KOPT-K1 (cell line): Measurements from ENCODE around the gene BRD1.
A peak's percentile ranks its signal among the peaks of the same experiment; 100 is the strongest.
"Not testable (repeated sequence)": the region's sequence is repeated elsewhere in the genome, so short reads cannot be mapped to it uniquely, and the experiment has no call there.

ENCODE experiments used
- H3K27ac ChIP-seq: fragments of 200-600 bp; sonication (generic); 2 replicates; pipeline ENCODE4 v1.5.1; 2016; ENCODE audit warnings: antibody characterized with exemption, mild to moderate bottlenecking, low read depth, low read length; ENCODE audit not compliant: poor library complexity, severe bottlenecking
- H3K36me3 ChIP-seq: fragments of 200-600 bp; sonication (generic); 2 replicates; pipeline ENCODE4 v1.5.1; 2017; ENCODE audit warnings: antibody characterized with exemption, mild to moderate bottlenecking, low read length, moderate library complexity; ENCODE audit not compliant: insufficient read depth
- H3K9me3 ChIP-seq: fragments of 200-600 bp; sonication (generic); 2 replicates; pipeline ENCODE4 v1.5.1; 2017; ENCODE audit warnings: antibody characterized with exemption, low read length, mild to moderate bottlenecking; ENCODE audit not compliant: insufficient read depth, poor library complexity, severe bottlenecking

Gene BRD1

GRCh38 chr22:49858827-49859226 is 31.2 kb upstream of the BRD1 start:
- Histone ChIP-seq H3K36me3 (peaks cover 18% of the 10 kb centered on the region; the same call in 1 of the 2 replicates), H3K9me3 (no peaks in the 10 kb centered on the region), H3K27ac (peak overlapping the region; percentile 30)

DNA sequence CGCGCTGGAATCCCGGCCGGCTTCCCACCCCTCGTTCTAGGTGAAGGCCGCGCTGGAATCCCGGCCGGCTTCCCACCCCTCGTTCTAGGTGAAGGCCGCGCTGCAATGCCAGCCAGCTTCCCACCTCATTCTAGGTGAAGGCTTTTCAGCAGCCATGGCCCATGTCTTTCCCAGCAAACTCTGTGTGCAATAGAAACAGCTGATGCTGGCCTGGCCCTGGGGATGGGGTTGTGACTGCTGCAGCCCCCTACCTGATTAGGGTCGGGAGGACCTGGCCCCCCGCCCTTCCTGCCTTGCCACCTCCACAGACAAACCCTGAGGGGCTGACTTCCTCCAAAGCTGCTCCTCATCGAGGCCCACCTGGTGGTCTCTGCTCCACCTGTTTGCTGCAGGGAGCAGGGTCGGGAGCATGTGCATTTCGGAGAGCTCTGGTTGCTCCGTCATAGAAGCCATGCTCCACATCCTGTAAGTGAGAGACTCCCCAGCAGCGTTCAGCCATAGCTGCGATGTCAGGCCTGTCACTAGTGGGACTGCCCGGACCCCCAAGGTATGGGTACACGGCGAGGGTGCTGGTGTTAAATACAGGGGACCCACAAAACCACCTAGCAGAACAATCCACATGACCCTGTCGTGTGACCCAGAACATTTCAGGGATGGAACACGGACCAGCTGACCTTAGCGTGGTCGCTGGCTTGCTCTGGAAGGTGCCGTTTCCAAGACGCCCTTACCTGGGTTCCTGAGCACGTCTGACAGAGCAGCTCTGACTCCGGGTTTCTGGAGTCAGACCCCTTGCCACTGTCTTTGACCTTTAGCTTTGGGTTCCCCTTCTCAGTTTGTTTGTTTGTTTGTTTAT is 29.3 kb upstream of the BRD1 start:
- Histone ChIP-seq H3K36me3 (peaks cover 18% of the 10 kb centered on the region; the same call in 1 of the 2 replicates), H3K9me3 (no peaks in the 10 kb centered on the region), H3K27ac (peak overlapping the region; percentile 14)

- Histone ChIP-seq H3K9me3 (no peaks in the 10 kb centered on the region), H3K27ac (peak overlapping the region; percentile 83), H3K36me3 (peaks cover 18% of the 10 kb centered on the region; the same call in 1 of the 2 replicates)
Measured at GRCh38 chr22:49856343-49856742, 28.7 kb upstream of the BRD1 start.

DNA sequence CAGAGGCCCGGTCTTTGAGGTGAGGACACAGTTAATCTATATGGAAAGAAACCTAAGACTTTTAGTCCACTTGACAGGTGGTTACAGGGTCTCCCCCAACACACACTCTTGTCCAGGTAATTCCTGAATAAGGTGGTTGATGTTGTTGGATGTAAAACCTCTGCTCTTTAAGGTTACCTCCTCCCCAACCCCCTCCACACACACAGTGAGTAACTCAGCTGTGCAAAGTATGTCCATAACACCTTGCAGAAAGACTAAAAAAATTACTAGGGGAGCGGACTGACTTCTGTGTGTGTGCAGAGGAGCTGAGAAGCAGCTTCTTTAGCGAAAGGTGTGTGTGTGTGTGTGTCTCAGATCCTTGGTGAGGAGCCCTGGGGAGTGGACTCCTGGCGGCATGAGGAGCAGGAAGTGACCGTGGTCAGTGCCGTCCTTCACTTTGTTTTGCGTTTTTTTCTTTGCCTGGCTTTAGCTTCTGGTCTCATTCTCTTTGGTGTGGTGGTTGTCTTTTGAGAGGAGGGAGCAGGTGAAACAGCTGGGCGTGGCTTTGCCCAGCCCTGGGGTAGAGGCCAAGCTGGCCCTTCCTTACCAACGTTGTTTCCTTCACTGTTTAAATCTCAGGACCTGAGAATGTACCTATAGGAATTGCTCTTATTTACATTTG is 27.7 kb upstream of the BRD1 start:
- Histone ChIP-seq H3K36me3 (peaks cover 18% of the 10 kb centered on the region; the same call in 1 of the 2 replicates), H3K9me3 (no peaks in the 10 kb centered on the region), H3K27ac (peak overlapping the region; percentile 83)

DNA sequence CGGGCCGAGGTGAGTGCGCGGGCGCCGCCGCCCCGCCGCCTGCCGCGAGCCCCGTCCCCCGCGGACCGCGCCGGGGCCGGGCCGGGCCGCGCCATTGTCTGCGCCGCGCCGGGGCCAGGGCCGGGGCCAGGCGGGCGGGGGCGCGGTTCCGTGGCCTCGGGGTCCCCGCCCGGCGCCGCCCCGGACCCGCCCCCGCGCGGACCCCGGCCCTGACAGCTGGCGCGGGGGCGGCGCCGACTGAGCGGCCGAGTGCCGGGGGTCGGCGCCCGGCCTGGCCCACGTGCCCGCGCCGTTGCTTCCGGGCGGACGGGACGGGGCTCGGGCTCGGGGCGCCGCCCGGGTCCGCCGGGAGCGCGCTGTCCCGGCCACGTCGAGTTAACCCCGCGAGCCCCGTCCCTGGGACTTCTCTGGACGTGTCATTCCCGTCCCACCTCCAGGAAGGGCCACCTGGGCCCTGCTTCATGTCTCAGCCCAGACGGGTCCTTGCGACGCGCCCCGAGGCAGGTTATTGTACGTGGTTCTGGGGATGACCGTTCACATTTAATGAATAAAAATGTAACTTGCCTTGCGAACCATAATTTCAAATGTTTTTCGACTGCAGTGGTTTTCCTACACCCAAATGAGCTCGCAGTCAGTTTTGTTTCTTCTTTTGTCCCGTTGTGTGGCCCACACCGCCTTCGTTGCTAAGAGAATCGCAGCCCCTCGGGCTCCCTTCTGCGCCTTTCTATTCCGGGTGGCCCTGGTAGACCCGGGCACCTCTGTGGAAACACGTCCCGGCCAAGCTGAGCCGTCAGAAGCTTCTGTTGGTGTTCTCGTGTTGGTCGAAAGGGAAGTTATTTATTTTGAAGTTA is 26.5 kb upstream of the BRD1 start:
- Histone ChIP-seq H3K27ac (peak overlapping the region; percentile 83), H3K36me3 (peaks cover 17% of the 10 kb centered on the region; the same call in 1 of the 2 replicates), H3K9me3 (no peaks in the 10 kb centered on the region)

DNA sequence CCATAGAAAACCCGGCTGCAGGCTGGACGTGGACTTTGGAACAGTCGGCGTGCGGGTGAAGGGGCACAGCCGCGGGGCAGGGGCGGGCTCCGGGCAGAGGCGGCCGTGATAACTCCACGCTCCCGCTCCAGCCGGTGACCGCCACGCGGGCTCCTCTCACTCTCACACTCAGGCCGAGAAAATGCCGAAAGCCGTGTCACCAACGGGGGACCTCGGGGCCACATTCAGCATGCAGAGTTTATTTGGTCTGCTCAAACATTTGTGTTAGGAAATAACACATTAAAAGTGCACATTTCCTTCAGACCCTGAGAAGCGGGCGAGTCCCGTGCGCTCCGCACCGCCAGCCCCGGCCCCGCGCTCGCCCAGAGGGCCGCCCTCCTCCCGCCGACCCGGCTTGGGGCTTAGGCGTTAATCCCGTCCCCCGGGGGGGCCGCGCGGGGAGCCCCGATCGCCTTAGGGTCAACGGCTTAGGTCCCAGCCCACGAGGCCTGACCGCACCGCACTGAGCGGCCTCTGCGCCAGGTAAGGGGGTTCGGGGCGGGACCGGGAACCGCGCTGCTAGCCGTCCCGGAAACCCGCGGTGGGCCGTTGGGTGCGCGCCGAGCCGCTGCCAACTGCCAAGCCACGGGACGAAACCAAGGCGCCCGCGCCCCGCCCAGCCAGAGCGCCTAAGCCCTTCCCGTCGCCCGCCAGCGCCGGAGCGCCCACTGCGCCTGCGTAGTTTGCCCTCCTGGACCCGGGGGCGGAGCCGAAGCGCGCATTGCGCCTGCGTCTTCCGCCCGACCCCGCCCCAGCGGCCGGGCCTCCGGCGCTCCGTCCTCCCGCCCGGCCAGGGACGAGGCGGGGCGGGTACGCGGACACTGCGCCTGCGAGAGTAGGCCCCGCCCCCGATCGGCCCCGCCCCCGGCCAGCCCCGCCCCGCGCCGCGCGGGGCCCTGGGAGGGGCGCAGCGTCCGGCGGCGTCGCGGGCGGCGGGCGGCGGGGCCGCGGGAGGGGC is 25.5 kb upstream of the BRD1 start, which contains the start of gene ZBED4:
ZBED4 (plus strand) TSS at position 947 of the 997 bp plus-strand sequence. CDS start 29,819 bp downstream, outside the sequence.
- Histone ChIP-seq H3K9me3 (no peaks in the 10 kb centered on the region), H3K36me3 (peaks cover 9% of the 10 kb centered on the region; the same call in 1 of the 2 replicates), H3K27ac (peak within 1 kb of the TSS; percentile 100)

DNA sequence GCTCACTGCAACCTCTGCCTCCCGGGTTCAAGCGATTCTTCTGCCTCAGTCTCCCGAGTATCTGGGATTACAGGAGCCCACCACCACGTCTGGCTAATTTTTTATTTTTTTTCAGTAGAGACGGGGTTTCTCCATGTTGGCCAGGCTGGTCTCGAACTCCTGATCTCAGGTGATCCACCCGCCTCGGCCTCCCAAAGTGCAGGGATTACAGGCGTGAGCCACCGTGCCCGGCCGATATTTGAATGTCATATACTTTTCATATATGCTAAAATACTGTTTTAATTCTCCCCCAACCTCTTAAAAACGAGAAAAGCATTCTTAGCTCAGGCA is 24.9 kb upstream of the BRD1 start:
- peak overlapping the region; percentile 100 for H3K27ac ChIP-seq
- not testable (repeated sequence) for H3K9me3 ChIP-seq, H3K36me3 ChIP-seq

- Histone ChIP-seq H3K9me3 (no peaks in the 10 kb centered on the region), H3K36me3 (no peaks in the 10 kb centered on the region), H3K27ac (peak overlapping the region; percentile 100)
Measured at GRCh38 chr22:49850959-49851802, 23.5 kb upstream of the BRD1 start.

GRCh38 chr22:49850021-49850911 is 22.6 kb upstream of the BRD1 start:
- H3K9me3 ChIP-seq, result no peaks in the 10 kb centered on the region
- H3K36me3 ChIP-seq, result no peaks in the 10 kb centered on the region
- peak overlapping the region; percentile 100 for H3K27ac ChIP-seq

- Histone ChIP-seq H3K27ac (peak overlapping the region; percentile 100), H3K9me3 (no peaks in the 10 kb centered on the region), H3K36me3 (no peaks in the 10 kb centered on the region)
Measured at GRCh38 chr22:49849161-49850020, 21.7 kb upstream of the BRD1 start.

- H3K27ac ChIP-seq, result no peak overlapping the region
- no peaks in the 10 kb centered on the region for H3K9me3 ChIP-seq
- no peaks in the 10 kb centered on the region for H3K36me3 ChIP-seq
Measured at GRCh38 chr22:49848690-49849160, 21.1 kb upstream of the BRD1 start.
